Liver (tissue), 9 donors: ENCODE results near the gene LGR6. TPM values are rescaled to one million over a fixed set of nuclear protein-coding genes. Genes with fewer than 3 reads are reported as not detected.
"Not testable (repeated sequence)": the region's sequence is repeated elsewhere in the genome, so short reads cannot be mapped to it uniquely, and the experiment has no call there.

ENCODE experiments used
- DNase-seq: peaks from one replicate; pipeline ENCODE4 v3.0.0-alpha.2; 2017; ENCODE audit warnings: low spot score
- H3K27ac ChIP-seq, 2 donors: one replicate each; pipeline ENCODE4 v1.7.0; 2013; ENCODE audit warnings: inconsistent platforms in 2 of 2, low read length in 2 of 2, control low read depth in 1 of 2, low read depth in 1 of 2, mild to moderate bottlenecking in 1 of 2
- H3K27me3 ChIP-seq, 4 donors: one replicate each; pipeline versions ENCODE4 v1.6.1 to v1.7.0; 2013; ENCODE audit warnings: low read length in 3 of 4, inconsistent platforms in 1 of 4, mild to moderate bottlenecking in 1 of 4, moderate library complexity in 1 of 4; ENCODE audit not compliant: control insufficient read depth in 4 of 4, insufficient read depth in 4 of 4
- H3K36me3 ChIP-seq, 4 donors: one replicate each; pipeline versions ENCODE4 v1.6.1 to v1.7.0; 2013; ENCODE audit warnings: low read length in 3 of 4, mild to moderate bottlenecking in 3 of 4, low read depth in 1 of 4, moderate library complexity in 1 of 4; ENCODE audit not compliant: control insufficient read depth in 4 of 4, insufficient read depth in 3 of 4
- H3K4me1 ChIP-seq, 4 donors: one replicate each; pipeline versions ENCODE4 v1.6.1 to v1.7.0; 2013; ENCODE audit warnings: low read length in 3 of 4, mild to moderate bottlenecking in 3 of 4, moderate library complexity in 1 of 4; ENCODE audit not compliant: control insufficient read depth in 4 of 4, insufficient read depth in 4 of 4
- H3K4me3 ChIP-seq, 3 donors: one replicate each; pipeline versions ENCODE4 v1.6.1 to v1.7.0; 2013; ENCODE audit warnings: low read length in 3 of 3, control low read depth in 1 of 3, low read depth in 1 of 3, mild to moderate bottlenecking in 1 of 3
- H3K9ac ChIP-seq, 2 donors: one replicate each; pipeline ENCODE4 v1.7.0; 2013; ENCODE audit warnings: low read length in 2 of 2, mild to moderate bottlenecking in 2 of 2, moderate library complexity in 2 of 2, control low read depth in 1 of 2, low read depth in 1 of 2
- H3K9me3 ChIP-seq, 4 donors: one replicate each; pipeline versions ENCODE4 v1.6.1 to v1.7.0; 2013; ENCODE audit warnings: low read length in 3 of 4; ENCODE audit not compliant: control insufficient read depth in 4 of 4
- ATF3 ChIP-seq: IDR thresholded peaks from 2 replicates; pipeline ENCODE4 v1.6.1; 2016; ENCODE audit warnings: antibody characterized with exemption
- CTCF ChIP-seq: fragments of 150-350 bp; IDR thresholded peaks from 2 replicates; pipeline ENCODE4 v1.5.1; 2017; ENCODE audit warnings: improper control_type of control experiment, low read depth, low read length; ENCODE audit not compliant: missing input control
- EGR1 ChIP-seq, 2 donors: IDR thresholded peaks; 2 replicates each; pipeline ENCODE4 v1.6.1; 2016 to 2018; ENCODE audit warnings: antibody characterized with exemption in 2 of 2, low read depth in 2 of 2
- FOXA1 ChIP-seq: IDR thresholded peaks from 2 replicates; pipeline ENCODE4 v1.6.1; 2016; ENCODE audit warnings: antibody characterized with exemption
- FOXA2 ChIP-seq: IDR thresholded peaks from 2 replicates; pipeline ENCODE4 v1.6.1; 2016; ENCODE audit warnings: antibody characterized with exemption
- GABPA ChIP-seq, 2 donors: IDR thresholded peaks in 1 of 2; conservative IDR thresholded peaks in 1 of 2; 2 replicates each; pipeline ENCODE4 v1.6.1; 2016; ENCODE audit warnings: antibody characterized with exemption in 2 of 2, mild to moderate bottlenecking in 1 of 2, moderate library complexity in 1 of 2
- HNF4A ChIP-seq, 2 donors: conservative IDR thresholded peaks; 2 replicates each; pipeline ENCODE4 v1.6.1; 2016; ENCODE audit warnings: antibody characterized with exemption in 2 of 2, mild to moderate bottlenecking in 2 of 2
- HNF4G ChIP-seq: IDR thresholded peaks from 2 replicates; pipeline ENCODE4 v1.6.1; 2016; ENCODE audit warnings: antibody characterized with exemption
- JUND ChIP-seq, 2 donors: IDR thresholded peaks; 2 replicates each; pipeline ENCODE4 v1.6.1; 2016; ENCODE audit warnings: antibody characterized with exemption in 2 of 2
- MAX ChIP-seq: IDR thresholded peaks from 2 replicates; pipeline ENCODE4 v1.6.1; 2016; ENCODE audit warnings: antibody characterized with exemption
- NR2F2 ChIP-seq: IDR thresholded peaks from 2 replicates; pipeline ENCODE4 v1.6.1; 2016; ENCODE audit warnings: antibody characterized with exemption
- RAD21 ChIP-seq, 2 donors: IDR thresholded peaks; 2 replicates each; pipeline ENCODE4 v1.6.1; 2016; ENCODE audit warnings: antibody characterized with exemption in 2 of 2, mild to moderate bottlenecking in 2 of 2
- RXRA ChIP-seq, 2 donors: IDR thresholded peaks; 2 replicates each; pipeline ENCODE4 v1.6.1; 2017 to 2018; ENCODE audit warnings: antibody characterized with exemption in 2 of 2, mild to moderate bottlenecking in 1 of 2
- SP1 ChIP-seq: IDR thresholded peaks from 2 replicates; pipeline ENCODE4 v1.6.1; 2018; ENCODE audit warnings: antibody characterized with exemption, mild to moderate bottlenecking
- TAF1 ChIP-seq: conservative IDR thresholded peaks from 2 replicates; pipeline ENCODE4 v1.6.1; 2016; ENCODE audit warnings: antibody characterized with exemption, mild to moderate bottlenecking
- YY1 ChIP-seq: IDR thresholded peaks from 2 replicates; pipeline ENCODE4 v1.6.1; 2016; ENCODE audit warnings: antibody characterized with exemption, mild to moderate bottlenecking
- ZBTB33 ChIP-seq: IDR thresholded peaks from 2 replicates; pipeline ENCODE4 v1.6.1; 2016; ENCODE audit warnings: antibody characterized with exemption
- WGBS: extraction: QIAGEN DNeasy Blood & Tissue Kit; methylation state at CpG from one replicate; pipeline ENCODE4 v1.1.7; 2013; 5-methylcytosine and 5-hydroxymethylcytosine counted together
- polyA plus RNA-seq, 2 donors: library from polyadenylated mRNA; stranded (reverse) in 1 of 2; unstranded in 1 of 2; fragments of 200-250 nt in 1 of 2; fragments of >200 nt in 1 of 2; fragmentation: Nextera tagmentation in 1 of 2; extraction: Ambion mirVana in 1 of 2; gene quantifications; one replicate each; pipeline versions ENCODE4 v1.2.1 to v1.2.3, GENCODE V29; 2013 to 2015
- total RNA-seq, 2 donors: library from RNA; depleted of rRNA; stranded (reverse); fragments of >200 nt; gene quantifications; one replicate each; pipeline ENCODE4 v1.2.3, GENCODE V29; 2014
- donor health status: healthy.
- donor health status: healthy.
- donor health status: healthy.
- donor health status: healthy.
- donor health status: healthy.

LGR6 gene
- total and polyA plus RNA-seq, 4 donors = 0.05 to 1.2 (median 0.75) TPM

GRCh38 chr1:202179828-202180750, 13.5 kb upstream of the LGR6 start:
- no peaks in the 10 kb centered on the region for H3K36me3 ChIP-seq
- TF ChIP-seq FOXA1 = no peak
- no peak for TF ChIP-seq EGR1 (IDR thresholded peaks at IDR 0.05; ENCODE audit: low read depth in 2 of 2)
- H3K4me1 ChIP-seq = no peaks in the 10 kb centered on the region
- no peak overlapping the region for H3K4me3 ChIP-seq
- DNase-seq = no peak
- WGBS = 79% methylated on average over 19 of the region's 19 CpGs
- H3K27ac ChIP-seq = no peak overlapping the region
- no peaks in the 10 kb centered on the region for H3K27me3 ChIP-seq
- H3K9ac ChIP-seq = no peak overlapping the region
- H3K9me3 ChIP-seq = no peaks in the 10 kb centered on the region

GRCh38 chr1:202180751-202181139, 12.9 kb upstream of the LGR6 start:
- H3K4me1 ChIP-seq = not testable (repeated sequence)

GRCh38 chr1:202181586-202181985, 12.0 kb upstream of the LGR6 start:
- Histone ChIP-seq H3K9ac (no peak overlapping the region), H3K9me3 (no peaks in the 10 kb centered on the region), H3K4me3 (no peak overlapping the region), H3K4me1 (no peaks in the 10 kb centered on the region), H3K36me3 (no peaks in the 10 kb centered on the region), H3K27ac (no peak overlapping the region), H3K27me3 (no peaks in the 10 kb centered on the region)
- TF ChIP-seq HNF4A (conservative IDR thresholded peaks at IDR 0.05) (no peak), HNF4G (no peak), ZBTB33 (no peak), NR2F2 (no peak), GABPA (IDR thresholded peaks at IDR 0.05 in 1 of 2, conservative IDR thresholded peaks at IDR 0.05 in 1 of 2) (no peak), JUND (IDR thresholded peaks at IDR 0.05) (no peak), SP1 (no peak), EGR1 (IDR thresholded peaks at IDR 0.05; ENCODE audit: low read depth in 2 of 2) (no peak), MAX (no peak), CTCF (no peak), TAF1 (no peak), RXRA (IDR thresholded peaks at IDR 0.05) (no peak), YY1 (no peak), RAD21 (IDR thresholded peaks at IDR 0.05) (no peak), FOXA1 (no peak), FOXA2 (no peak), ATF3 (no peak)
- no peak for DNase-seq
- 89% methylated on average over 7 of the region's 7 CpGs for WGBS

More at GRCh38 chr1:202180751-202181139, 12.9 kb upstream of the LGR6 start:
- not testable (repeated sequence) for DNase-seq, H3K27ac ChIP-seq, H3K9ac ChIP-seq, H3K9me3 ChIP-seq, H3K36me3 ChIP-seq, H3K4me3 ChIP-seq, H3K27me3 ChIP-seq
- WGBS = 79% methylated on average over 2 of the region's 2 CpGs
